GM12872 (cell line): Measurements from ENCODE around the gene PIGQ.

Experiments used
- CTCF ChIP-seq: IDR thresholded peaks from 3 replicates; pipeline ENCODE4 v1.5.1; 2011; ENCODE audit warnings: low read depth, mild to moderate bottlenecking, low read length, moderate library complexity; ENCODE audit not compliant: insufficient read depth

The PIGQ gene

GRCh38 chr16:536746-537145, 33.0 kb upstream of the PIGQ start:
- no peak for TF ChIP-seq CTCF

DNA sequence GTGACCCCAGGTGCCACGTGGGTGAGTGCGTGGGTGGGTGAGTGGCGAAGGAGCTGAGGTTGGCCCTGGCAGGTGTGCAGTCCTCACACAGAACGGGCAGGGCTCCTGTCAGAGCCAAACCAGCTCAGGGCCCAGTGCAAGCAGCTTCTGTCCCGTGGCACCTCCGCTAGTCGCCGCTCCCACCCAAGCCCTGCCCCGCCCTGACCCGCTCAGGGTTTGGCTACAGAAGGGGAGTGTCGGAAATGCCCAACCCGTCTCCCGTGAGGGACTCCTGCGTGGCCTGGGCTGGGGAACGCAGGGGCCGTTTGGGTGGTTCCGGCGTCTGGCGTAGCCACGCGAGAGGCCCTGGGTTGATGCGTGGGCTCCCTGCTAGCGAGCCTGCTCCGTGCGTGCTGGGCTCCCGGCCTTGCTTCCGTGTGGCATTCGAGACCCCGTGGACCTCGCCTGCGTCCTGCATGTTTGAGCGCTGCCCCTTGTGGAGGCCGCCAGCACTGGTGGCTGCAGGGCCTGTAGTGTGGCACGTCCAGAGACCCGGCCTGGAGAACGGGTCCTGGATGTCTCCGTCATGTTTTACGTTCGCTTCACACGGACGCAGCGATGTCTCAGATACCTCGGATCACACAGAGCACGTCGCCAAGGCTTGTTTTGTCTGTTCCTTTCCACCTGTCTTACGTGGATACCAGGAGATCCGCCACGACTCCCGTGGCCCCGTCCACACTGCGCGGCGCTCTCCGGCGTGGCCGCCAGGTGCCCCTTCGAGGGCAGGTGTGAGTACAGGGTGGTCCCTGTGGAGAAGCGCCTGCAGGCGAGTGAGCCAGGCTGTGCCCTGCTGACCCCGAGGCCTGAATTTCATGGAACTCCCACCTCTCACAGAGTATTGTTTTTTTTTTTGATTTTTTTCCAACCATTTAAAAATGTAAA, 32.1 kb upstream of the PIGQ start:
- TF ChIP-seq CTCF: no peak

GRCh38 chr16:539901-540530, 29.8 kb upstream of the PIGQ start:
- TF ChIP-seq CTCF: no peak

DNA sequence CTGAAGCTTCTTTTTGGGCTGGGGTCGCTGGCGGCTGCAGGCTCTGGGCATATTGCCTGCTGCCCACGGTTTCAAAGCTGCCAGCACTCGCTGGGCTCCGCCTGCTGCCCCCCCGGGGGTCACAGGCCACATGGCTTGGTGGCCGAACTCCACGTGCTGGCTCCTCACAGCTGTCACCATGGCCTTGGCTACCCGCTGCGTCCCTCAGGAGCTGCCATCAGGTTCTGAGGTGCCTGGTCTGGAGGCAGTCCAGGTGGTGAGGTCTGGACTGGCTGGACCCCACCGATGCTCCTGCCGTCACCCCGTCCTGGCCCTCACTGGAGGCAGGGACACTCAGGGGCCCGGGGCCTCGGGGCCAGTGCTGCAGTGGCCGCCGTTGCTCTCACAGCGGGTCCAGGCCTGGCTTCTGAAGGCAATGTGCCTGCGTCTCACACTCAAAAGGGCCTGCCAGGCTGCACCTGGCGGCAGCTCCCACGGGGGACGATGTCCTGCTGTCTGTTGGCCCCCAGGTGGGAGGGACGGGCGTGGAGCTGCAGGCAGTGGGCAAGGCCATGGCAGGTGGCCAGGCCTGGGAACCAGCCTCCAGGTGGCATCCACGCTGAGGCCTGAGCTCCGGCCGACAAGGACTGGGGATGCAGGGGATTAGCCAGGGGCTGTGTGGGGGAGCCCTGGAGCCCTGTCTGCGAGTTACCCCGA, 29.0 kb upstream of the PIGQ start:
- TF ChIP-seq CTCF: no peak

DNA sequence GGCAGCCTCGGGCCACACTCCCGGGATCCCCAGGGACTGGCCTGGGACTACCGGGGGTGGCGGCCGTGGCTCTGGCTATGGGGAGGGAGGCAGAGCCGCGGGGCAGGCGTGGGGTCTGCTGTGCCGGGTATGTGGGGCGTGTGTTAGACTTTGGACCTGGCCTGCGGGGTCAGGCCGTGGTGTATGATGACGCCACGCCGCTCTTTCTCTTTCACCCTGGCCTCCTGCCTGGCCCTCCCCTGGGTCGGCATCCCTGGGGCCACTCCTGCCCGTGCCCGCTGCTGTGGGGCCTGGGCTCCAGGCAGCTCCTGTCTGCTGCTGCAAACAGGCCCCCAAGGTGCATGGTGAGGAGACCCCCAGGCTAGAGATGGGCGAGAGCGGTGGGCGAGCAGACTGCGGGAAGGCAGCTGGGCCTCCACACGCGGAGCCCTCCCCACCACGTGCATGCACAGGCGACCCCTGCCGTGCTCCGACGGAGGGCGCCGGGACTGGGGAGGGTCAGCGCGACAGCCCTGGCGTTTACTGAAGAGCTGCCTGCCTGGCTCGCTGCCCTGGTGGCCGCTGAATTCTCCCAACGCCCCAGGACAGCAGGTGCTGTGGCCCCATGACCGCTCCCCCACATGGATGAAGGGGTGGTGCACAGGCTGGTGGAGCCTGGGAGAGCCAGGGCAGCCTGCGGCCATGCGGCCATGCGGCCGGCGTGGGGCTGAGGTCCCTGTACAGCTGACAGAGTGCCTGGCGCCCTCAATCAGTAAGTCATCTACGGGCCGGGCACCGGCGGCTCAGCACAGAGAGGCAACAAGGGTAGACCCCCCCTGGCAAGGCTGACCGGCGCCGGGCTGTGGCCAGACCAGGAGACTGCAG, 26.2 kb upstream of the PIGQ start:
- no peak for TF ChIP-seq CTCF

- TF ChIP-seq CTCF: no peak
These were observed 25.3 kb upstream of the PIGQ start for GRCh38 chr16:544517-544916.
